ENCODE data around the gene NFIL3. TPM values are rescaled to one million over a fixed set of nuclear protein-coding genes. Genes with fewer than 3 reads are reported as not detected.

NFIL3 gene
- total and polyA plus RNA-seq, 2 of the 8 experiments (the other 6 are each of a cell fraction or from before 2014, with no cell fraction given), result 3.4 to 13.5 TPM

- TF ChIP-seq POLR2A (IDR thresholded peaks at IDR 0.05; ENCODE audit: control extremely low read depth in 1 of 2, low read depth in 2 of 2, low read length in 2 of 2) (no peak), EZH2 (IDR thresholded peaks at IDR 0.05; ENCODE audit: low read depth, low read length, severe bottlenecking) (no peak)
These were observed 4.8 kb upstream of the NFIL3 start (continued) for GRCh38 chr9:91428436-91428835.

Data from H1 (cell line).